IMR-90 (cell line): Measurements from ENCODE around the gene C2orf49.

Source experiments
- BHLHE40 ChIP-seq: fragments of 150-350 bp; IDR thresholded peaks from 2 replicates; pipeline ENCODE4 v1.6.1; 2016; ENCODE audit warnings: mild to moderate bottlenecking, low read depth, low read length
- CEBPB ChIP-seq: IDR thresholded peaks from 2 replicates; pipeline ENCODE4 v1.6.1; 2012; ENCODE audit warnings: low read depth, low read length, improper control_type of control experiment
- CHD1 ChIP-seq: IDR thresholded peaks from 2 replicates; pipeline ENCODE4 v1.6.1; 2012; ENCODE audit warnings: low read depth, low read length, improper control_type of control experiment
- CTCF ChIP-seq: conservative IDR thresholded peaks from 2 replicates; pipeline ENCODE4 v1.5.1; 2012; ENCODE audit warnings: mild to moderate bottlenecking, low read depth, low read length, improper control_type of control experiment
- FOS ChIP-seq: fragments of 150-350 bp; IDR thresholded peaks from 2 replicates; pipeline ENCODE4 v1.6.1; 2016; ENCODE audit warnings: low read depth, low read length
- MAFK ChIP-seq: IDR thresholded peaks from 2 replicates; pipeline ENCODE4 v1.6.1; 2012; ENCODE audit warnings: low read depth, low read length, improper control_type of control experiment
- MAZ ChIP-seq: IDR thresholded peaks from 2 replicates; pipeline ENCODE4 v1.6.1; 2012; ENCODE audit warnings: low read depth, mild to moderate bottlenecking, low read length, improper control_type of control experiment, moderate library complexity, borderline replicate concordance
- NFE2L2 ChIP-seq: fragments of 150-350 bp; IDR thresholded peaks from 2 replicates; pipeline ENCODE4 v1.6.1; 2016; ENCODE audit warnings: low read depth, mild to moderate bottlenecking, low read length
- POLR2A ChIP-seq: IDR thresholded peaks from 2 replicates; pipeline ENCODE4 v1.6.1; 2012; ENCODE audit warnings: mild to moderate bottlenecking, low read depth, low read length
- RAD21 ChIP-seq: IDR thresholded peaks from 2 replicates; pipeline ENCODE4 v1.6.1; 2012; ENCODE audit warnings: low read length, improper control_type of control experiment
- RCOR1 ChIP-seq: IDR thresholded peaks from 2 replicates; pipeline ENCODE4 v1.6.1; 2012; ENCODE audit warnings: mild to moderate bottlenecking, low read length, improper control_type of control experiment; ENCODE audit not compliant: insufficient replicate concordance
- RFX5 ChIP-seq: IDR thresholded peaks from 2 replicates; pipeline ENCODE4 v1.8.0; 2012; ENCODE audit warnings: low read depth, mild to moderate bottlenecking, low read length, moderate library complexity
- SMC3 ChIP-seq: fragments of 150-350 bp; IDR thresholded peaks from 2 replicates; pipeline ENCODE4 v1.6.1; 2016; ENCODE audit warnings: low read depth, mild to moderate bottlenecking, antibody characterized with exemption, low read length, moderate library complexity

GRCh38 chr2:105315314-105315713, 22.0 kb upstream of the C2orf49 start:
- TF ChIP-seq CTCF (no peak), RAD21 (no peak), MAZ (no peak), FOS (no peak), CEBPB (no peak), POLR2A (no peak), MAFK (no peak), BHLHE40 (no peak), CHD1 (no peak), RCOR1 (no peak), SMC3 (no peak), NFE2L2 (no peak), RFX5 (no peak)
